NCI-H1092 (cell line): ENCODE data around the gene NCOA6.
"Not testable (repeated sequence)": the region's sequence is repeated elsewhere in the genome, so short reads cannot be mapped to it uniquely, and the experiment has no call there.

Experiments
- DNase-seq: peaks from one replicate; lab custom pipeline; 2025; lab: John Stamatoyannopoulos, UW

Gene NCOA6

GRCh38 chr20:34829191-34829590 lies 3.7 kb upstream of the NCOA6 start:
- DNase-seq: no peak

DNA sequence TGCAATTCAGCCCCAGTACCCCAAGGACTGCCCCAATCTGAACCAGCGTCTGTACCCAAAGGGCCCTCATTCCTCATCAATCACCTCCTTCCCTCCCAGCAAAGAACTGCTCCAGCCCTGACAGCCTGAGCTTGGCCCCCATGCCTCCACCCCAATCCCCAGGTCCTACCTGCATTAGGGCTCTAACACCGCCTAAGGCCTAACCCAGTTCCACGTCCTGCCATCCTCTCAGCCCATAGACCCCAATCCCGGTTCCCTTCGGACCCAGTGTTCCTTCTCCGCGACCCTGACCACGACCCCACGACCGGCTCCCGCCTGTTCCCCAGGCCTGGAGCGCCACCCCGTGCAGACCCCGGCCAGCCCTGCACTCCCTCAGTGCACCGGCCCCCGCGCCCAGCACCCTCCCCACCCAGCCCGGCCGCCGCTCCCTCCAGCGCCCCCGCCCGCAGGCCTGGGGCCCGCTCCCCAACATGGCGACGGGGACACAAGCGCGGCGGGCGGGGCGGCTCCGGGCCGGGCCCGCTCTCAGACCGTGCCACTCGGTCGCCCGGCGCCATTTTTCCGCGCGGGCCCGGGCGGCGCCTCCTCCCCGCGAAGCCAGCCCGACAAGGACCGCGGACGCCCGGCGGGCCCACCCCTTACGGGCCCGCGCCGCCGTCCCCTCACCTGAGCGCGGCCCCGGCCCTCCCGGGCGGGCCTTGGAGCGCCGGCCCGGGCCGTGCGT lies 483 bp downstream of the NCOA6 start:
- DNase-seq: peak; percentile 52

DNA sequence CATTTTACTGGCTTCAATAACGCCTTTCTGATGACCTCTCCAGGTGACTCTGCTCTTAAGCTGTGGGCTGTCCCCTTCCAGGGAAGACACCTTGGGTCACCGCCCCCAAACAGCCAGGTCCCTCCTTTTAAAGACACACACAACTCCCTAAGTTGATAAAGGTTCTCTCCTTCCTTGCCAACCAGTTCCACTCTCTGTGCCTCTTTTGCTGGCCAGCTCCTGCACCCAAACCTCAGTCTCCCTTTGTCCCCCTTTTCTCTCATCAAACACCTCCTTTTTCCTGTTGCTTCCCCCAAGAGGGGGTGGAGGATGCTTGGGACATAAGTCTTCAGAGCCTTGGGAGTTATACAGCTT lies 1.0 kb downstream of the NCOA6 start:
- DNase-seq: peak; percentile 18

GRCh38 chr20:34824026-34824425 lies 1.4 kb downstream of the NCOA6 start:
- no peak for DNase-seq

DNA sequence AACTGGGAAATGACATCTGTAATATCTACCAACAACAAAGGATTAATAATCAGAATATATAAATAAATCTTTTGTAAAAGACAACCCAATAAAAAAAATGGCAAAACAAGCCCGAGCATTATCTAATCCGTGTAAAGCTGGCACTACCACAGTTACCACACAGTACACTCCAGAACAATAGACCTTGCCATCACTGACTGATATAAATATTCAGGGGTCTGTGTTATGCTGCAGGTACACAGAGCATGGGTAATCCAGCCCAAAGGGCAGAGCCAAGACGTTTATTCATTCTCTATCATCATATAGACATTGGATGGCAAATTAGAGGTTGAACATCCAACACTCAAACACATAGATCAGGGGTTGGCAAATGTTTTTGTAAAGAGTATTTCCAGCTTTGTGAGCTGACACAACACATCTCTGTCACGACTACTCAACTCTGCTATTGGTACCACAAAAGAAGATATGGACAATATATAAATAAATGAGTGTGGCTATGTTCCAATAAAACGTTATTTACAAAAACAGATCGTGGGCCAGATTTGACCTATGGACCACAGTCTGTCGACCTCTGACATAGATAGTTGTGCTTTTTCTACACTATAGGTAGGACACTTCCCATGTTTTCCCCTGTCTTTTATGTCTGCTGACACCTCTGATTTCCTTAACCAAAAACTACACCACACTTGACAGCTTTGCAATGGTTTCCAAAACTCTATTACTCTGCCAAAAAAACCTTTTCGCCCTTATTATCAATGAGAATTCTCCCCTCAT lies 4.5 kb downstream of the NCOA6 start:
- DNase-seq: no peak

DNA sequence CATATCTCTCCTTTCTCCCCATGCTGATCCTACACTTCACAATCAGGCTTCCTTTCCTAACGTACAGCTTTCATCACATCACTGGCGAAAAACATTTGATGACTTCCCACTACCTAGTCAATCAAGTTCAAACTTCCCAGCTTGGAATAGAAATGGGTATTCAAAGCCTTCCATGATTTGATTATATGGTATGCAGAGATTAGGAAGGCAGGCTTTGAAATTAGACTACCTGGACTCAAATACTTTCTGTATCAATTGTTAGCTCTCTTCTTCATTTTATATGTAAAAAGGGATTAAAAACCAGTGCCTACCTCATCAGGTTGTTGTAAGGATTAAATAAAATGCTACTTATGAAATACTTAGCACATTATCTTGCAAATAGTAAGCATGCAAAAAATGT lies 7.7 kb downstream of the NCOA6 start:
- no peak for DNase-seq

- no peak for DNase-seq
These were observed 8.4 kb downstream of the NCOA6 start for GRCh38 chr20:34817072-34817471.

- DNase-seq: no peak
These were observed 9.8 kb downstream of the NCOA6 start for GRCh38 chr20:34815636-34816035.

DNA sequence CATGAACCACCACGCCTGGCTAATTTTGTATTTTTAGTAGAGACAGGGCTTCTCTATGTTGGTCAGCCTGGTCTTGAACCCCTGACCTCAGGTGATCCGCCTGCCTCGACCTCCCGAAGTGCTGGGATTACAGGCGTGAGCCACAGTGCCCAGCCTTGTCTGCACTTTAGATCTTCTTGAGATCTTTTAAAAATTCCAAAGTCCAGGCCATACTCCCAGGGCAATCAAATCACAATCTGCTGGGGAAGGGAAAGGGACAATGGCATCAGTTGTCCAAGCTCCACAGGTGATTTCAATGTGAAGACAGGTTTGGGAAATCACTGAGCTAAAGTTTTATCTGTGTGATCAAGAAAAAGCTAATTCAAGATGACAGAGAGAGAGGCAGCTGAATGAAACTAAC lies 16.9 kb downstream of the NCOA6 start:
- DNase-seq: no peak

- DNase-seq: not testable (repeated sequence)
These were observed 17.4 kb downstream of the NCOA6 start for GRCh38 chr20:34807944-34808465.

GRCh38 chr20:34806255-34806654 lies 19.2 kb downstream of the NCOA6 start:
- DNase-seq: no peak

DNA sequence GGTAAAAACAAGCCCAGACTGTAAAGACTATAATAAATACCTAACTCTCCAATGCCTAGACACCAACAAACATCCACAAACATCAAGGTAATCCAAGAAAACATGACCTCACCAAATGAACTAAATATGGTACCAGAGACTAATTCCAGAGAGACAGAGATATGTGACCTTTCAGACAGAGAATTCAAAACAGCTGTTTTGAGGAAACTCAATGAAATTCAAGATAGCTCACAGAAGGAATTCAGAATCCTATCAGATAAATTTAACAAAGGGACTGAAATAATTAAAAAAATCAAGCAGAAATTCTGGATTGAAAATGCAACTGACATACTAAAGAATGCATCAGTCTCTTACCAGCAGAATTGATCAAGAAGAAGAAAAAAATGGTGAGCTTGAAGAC lies 26.6 kb downstream of the NCOA6 start:
- DNase-seq: no peak

DNA sequence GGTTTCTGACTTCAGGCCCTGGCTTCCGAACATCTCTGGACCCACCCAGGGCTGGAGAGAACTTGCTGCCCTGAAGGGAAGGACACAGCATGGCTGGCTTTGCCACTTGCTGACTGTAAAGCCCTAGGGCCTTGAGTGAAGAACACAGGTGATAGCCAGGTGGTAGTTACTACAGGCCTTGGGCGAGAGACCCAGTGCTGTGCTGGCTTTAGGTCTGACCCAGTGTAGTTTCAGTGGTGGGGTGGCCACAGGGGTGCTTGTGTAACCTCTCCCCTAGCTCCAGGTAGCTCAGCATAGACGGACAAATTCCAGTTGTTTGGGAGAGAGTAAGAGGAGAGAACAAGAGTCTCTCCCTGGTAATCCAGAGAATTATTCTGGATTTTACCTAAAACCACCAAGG lies 27.1 kb downstream of the NCOA6 start:
- DNase-seq: no peak

DNA sequence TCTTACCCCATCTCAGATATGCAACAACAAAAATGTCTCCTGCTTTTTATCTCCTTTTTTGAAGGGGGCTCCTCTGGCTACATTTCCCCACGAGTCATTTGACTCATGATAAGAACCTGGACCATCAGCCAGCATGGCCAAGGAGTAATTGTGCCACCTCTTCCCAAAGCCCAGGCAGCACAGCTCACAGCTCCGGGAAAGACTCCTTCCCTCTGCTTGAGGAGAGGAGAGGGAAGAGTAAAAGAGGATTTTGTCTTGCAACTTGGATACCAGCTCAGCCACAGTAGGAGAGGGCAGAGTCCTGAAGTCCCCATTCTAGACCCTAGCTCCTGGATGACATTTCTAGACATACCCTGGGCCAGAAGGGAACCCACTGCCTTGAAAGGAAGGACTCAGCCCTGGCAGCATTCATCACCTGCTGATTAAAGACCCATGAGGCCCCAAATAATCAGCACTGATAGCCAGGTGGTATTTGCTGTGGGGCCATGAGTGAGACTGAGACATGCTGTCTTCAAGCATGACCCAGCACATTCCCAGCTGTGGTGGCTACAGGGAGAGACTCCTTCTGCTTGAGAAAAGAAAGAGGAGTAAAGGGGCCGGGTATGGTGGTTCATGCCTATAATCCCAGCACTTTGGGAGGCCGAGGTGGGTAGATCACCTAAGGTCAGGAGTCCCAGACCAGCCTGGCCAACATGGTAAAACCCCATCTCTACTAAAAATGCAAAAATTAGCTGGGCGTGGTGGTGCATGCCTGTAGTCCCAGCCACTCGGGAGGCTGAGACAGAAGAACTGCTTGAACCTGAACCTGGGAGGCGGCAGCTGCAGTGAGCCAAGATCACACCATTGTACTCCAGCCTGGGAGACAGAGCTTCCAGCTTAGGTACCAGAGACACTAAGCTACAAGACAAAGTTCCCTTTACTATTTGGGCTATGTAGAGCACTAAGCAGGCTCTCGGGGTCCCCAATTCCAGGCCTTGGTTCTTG lies 28.1 kb downstream of the NCOA6 start:
- DNase-seq: no peak

DNA sequence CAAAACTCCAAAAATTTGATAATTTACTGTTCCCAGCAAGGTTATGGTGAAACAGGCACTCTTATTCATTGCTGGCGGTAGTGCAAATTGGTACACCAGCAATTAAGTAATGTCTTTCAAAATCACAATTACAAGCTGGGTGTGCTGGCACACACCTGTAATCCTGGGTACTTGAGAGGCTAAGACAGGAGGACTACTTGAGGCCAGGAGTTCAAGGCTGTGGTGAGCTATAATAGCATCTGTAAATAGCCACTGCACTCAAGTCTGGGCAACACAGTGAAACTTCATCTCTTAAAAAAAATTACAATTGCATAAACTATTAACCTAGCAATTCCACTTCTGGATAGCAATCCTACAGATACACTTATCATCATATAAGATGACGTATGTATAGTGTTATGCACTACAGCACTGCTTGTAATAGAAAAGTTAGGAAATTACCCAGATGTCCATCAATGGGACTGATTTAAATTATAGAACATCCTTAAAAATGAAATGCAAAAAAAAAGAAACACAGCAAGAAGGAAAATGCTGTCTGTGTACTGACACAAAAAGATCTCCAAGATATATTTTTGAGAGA lies 31.4 kb downstream of the NCOA6 start:
- DNase-seq: no peak

GRCh38 chr20:34792687-34793363 lies 32.6 kb downstream of the NCOA6 start:
- DNase-seq: no peak

- no peak for DNase-seq
These were observed 34.0 kb downstream of the NCOA6 start for GRCh38 chr20:34791289-34792020.

DNA sequence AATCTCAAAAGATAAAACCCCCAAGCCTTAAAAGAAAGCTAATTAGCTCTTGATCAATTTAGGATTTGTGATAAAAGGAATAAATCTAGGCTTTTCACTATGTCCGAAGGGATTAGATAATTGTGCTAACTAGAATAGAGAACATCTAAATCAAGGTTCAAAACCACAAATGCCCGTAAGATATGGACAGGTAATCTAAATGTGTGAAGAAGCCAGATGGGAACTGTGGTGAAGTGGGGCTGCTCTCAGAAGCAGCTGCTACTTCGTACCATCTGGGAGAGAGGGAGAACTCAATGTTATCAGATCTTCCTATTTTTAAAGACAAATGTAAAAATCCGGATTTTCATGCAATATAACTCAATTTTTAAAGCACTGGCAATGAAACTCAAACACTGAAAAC lies 44.2 kb downstream of the NCOA6 start:
- no peak for DNase-seq

DNA sequence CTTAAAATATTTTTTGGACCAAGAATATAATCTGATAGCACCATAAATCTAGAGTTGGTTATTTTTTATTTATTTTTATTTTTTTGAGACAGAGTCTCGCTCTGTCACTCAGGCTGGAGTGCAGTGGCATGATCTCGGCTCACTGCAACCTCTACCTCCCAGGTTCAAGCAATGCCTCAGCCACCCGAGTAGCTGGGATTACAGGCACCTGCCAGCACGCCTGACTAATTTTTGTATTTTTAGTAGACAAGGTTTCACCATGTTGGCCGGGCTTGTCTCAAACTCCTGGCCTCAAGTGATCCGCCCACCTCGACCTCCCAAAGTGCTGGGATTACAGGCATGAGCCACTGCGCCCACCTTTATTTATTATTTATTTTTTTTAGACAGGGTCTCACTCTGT lies 45.2 kb downstream of the NCOA6 start:
- not testable (repeated sequence) for DNase-seq

- DNase-seq: no peak
These were observed 49.3 kb downstream of the NCOA6 start for GRCh38 chr20:34776177-34776576.

GRCh38 chr20:34774886-34775285 lies 50.6 kb downstream of the NCOA6 start:
- DNase-seq: no peak
